A673 (cell line): ENCODE measurements around the gene TP53INP2.

ENCODE experiments used
- EZH2 ChIP-seq: fragments of 200-600 bp; sonication (generic); IDR thresholded peaks from 2 replicates; pipeline ENCODE4 v1.6.1; 2017; ENCODE audit warnings: borderline replicate concordance, low read depth, mild to moderate bottlenecking, mixed read lengths, antibody characterized with exemption, low read length; ENCODE audit not compliant: poor library complexity, severe bottlenecking
- TF ChIP-seq, protein P1 (sequence below): fragments of 300-800, 200-600 bp; sonication (generic); conservative IDR thresholded peaks from 2 replicates; pipeline ENCODE4 v1.5.1; 2017; ENCODE audit warnings: low read depth, mild to moderate bottlenecking, antibody characterized with exemption, low read length, moderate library complexity, mixed read lengths

DNA sequence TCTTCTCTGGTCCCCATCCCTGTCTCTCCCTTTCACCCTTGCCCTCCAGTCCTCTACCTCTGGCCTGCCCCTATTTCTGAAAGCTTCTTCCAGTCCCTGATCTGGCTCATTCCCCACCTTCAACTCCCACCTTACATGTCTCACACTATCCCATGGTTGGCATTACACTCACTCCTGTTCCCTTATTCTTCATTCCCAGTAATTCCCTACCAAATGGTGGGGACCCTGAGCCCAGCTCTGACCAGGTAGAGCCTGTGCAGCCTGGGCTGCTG is 6.4 kb downstream of the TP53INP2 start:
- TF ChIP-seq, protein P1, sequence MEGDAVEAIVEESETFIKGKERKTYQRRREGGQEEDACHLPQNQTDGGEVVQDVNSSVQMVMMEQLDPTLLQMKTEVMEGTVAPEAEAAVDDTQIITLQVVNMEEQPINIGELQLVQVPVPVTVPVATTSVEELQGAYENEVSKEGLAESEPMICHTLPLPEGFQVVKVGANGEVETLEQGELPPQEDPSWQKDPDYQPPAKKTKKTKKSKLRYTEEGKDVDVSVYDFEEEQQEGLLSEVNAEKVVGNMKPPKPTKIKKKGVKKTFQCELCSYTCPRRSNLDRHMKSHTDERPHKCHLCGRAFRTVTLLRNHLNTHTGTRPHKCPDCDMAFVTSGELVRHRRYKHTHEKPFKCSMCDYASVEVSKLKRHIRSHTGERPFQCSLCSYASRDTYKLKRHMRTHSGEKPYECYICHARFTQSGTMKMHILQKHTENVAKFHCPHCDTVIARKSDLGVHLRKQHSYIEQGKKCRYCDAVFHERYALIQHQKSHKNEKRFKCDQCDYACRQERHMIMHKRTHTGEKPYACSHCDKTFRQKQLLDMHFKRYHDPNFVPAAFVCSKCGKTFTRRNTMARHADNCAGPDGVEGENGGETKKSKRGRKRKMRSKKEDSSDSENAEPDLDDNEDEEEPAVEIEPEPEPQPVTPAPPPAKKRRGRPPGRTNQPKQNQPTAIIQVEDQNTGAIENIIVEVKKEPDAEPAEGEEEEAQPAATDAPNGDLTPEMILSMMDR = no peak
- no peak for TF ChIP-seq EZH2
